HepG2 (cell line): ENCODE results near the gene MEGF11. TPM values are rescaled to one million over a fixed set of nuclear protein-coding genes. Genes with fewer than 3 reads are reported as not detected.

Source experiments
- ATAC-seq: fragments of 200-7000 bp; cut with Tn5 transposase; 3 replicates; pipeline ENCODE4 v1.9.1; 2020; ENCODE audit warnings: mild to moderate bottlenecking, moderate library complexity
- BruUV-seq: library from RNA; stranded (reverse); fragments of 400-500 nt; replicated peaks from 2 replicates; lab custom pipeline; 2021; lab: Mats Ljungman, UMichigan
- CTCF ChIA-PET: fragments of 300-600 bp; formaldehyde crosslinking; extraction: SDS; loops from one replicate; lab custom pipeline; 2021; ENCODE audit warnings: low total read pairs, inconsistent platforms, low intra/inter-chr PET ratio; lab: Yijun Ruan, JAX
- POLR2A ChIA-PET: fragments of 350-600 bp; sonication (Branson Sonifier 250); formaldehyde crosslinking; loops from one replicate; lab custom pipeline; 2020; ENCODE audit warnings: antibody characterized with exemption, inconsistent platforms; lab: Yijun Ruan, JAX
- DNase-seq: peaks from one replicate; pipeline ENCODE4 v3.0.0-alpha.2; 2015; ENCODE audit warnings: low spot score
- FAIRE-seq: peaks from 3 replicates; lab custom pipeline; 2011; peaks lifted over from hg19 to GRCh38; lab: Jason Lieb, UNC
- H2AFZ ChIP-seq: one replicate; pipeline ENCODE4 v1.6.1; 2011; ENCODE audit warnings: low read length, inconsistent platforms
- H3K27ac ChIP-seq: fragments of 300-600 bp; 3 replicates; pipeline ENCODE4 v1.8.0; 2011; ENCODE audit warnings: mixed run types, mild to moderate bottlenecking, mixed read lengths, low read length, inconsistent platforms; ENCODE audit not compliant: insufficient read depth; ENCODE audit errors: extremely low read length
- H3K27me3 ChIP-seq, 2 experiments: fragments of 200-600 bp in 1 of 2; 2 replicates in 1 of 2; 3 replicates in 1 of 2; pipeline versions ENCODE4 v1.6.0 to v1.8.0; 2011; ENCODE audit warnings: low read length in 2 of 2, mild to moderate bottlenecking in 2 of 2, moderate library complexity in 2 of 2, inconsistent platforms in 1 of 2; ENCODE audit not compliant: insufficient read depth in 2 of 2, control insufficient read depth in 1 of 2
- H3K36me3 ChIP-seq, 2 experiments: fragments of 200-600 bp in 1 of 2; replicated peaks in 1 of 2; 2 replicates in 1 of 2; 3 replicates in 1 of 2; pipeline versions ENCODE4 v1.5.1 to v1.8.0; 2011; ENCODE audit warnings: low read length in 2 of 2, inconsistent platforms in 1 of 2; ENCODE audit not compliant: insufficient read depth in 2 of 2, control insufficient read depth in 1 of 2
- H3K4me1 ChIP-seq: 2 replicates; pipeline ENCODE4 v1.5.1; 2012; ENCODE audit warnings: low read length, inconsistent platforms; ENCODE audit not compliant: insufficient read depth
- H3K4me2 ChIP-seq: 2 replicates; pipeline ENCODE4 v1.6.0; 2011; ENCODE audit warnings: low read depth, low read length, inconsistent platforms
- H3K4me3 ChIP-seq, 3 experiments: fragments of 200-600 bp in 1 of 3; sonication (generic), shearing (Covaris generic) in 1 of 3; replicated peaks in 1 of 3; 2 replicates each; pipeline ENCODE4 v1.5.1; 2011 to 2016; ENCODE audit warnings: low read length in 3 of 3, inconsistent platforms in 2 of 3, low read depth in 2 of 3, mild to moderate bottlenecking in 2 of 3, control low read depth in 1 of 3, mixed read lengths in 1 of 3; ENCODE audit not compliant: insufficient read depth in 1 of 3
- H3K79me2 ChIP-seq: one replicate; pipeline ENCODE4 v1.6.1; 2011; ENCODE audit warnings: low read length, inconsistent platforms; ENCODE audit not compliant: insufficient read depth
- H3K9ac ChIP-seq: 2 replicates; pipeline ENCODE4 v1.6.0; 2011; ENCODE audit warnings: mild to moderate bottlenecking, low read depth, low read length, inconsistent platforms; ENCODE audit not compliant: insufficient read depth
- H3K9me3 ChIP-seq: 2 replicates; pipeline ENCODE4 v1.5.1; 2012; ENCODE audit warnings: mild to moderate bottlenecking, low read length
- H4K20me1 ChIP-seq: 2 replicates; pipeline ENCODE4 v1.6.0; 2011; ENCODE audit warnings: inconsistent platforms, mild to moderate bottlenecking, low read length, moderate library complexity; ENCODE audit not compliant: insufficient read depth
- HNF4G ChIP-seq, 2 experiments: sonication (generic) in 1 of 2; formaldehyde crosslinking in 1 of 2; IDR thresholded peaks; 2 replicates each; pipeline versions ENCODE4 v1.4.0 to v1.6.1; 2011 to 2020; ENCODE audit warnings: borderline replicate concordance in 2 of 2, low read depth in 2 of 2, mild to moderate bottlenecking in 2 of 2, low read length in 1 of 2, missing genetic modification reagents in 1 of 2, moderate library complexity in 1 of 2
- KLF12 ChIP-seq: sonication (generic); formaldehyde crosslinking; IDR thresholded peaks from 2 replicates; pipeline ENCODE4 v1.4.0; 2020; ENCODE audit warnings: missing genetic modification reagents, borderline replicate concordance
- MIER2 ChIP-seq: IDR thresholded peaks from 2 replicates; pipeline ENCODE4 v1.6.1; 2016; ENCODE audit warnings: missing biosample characterization, missing genetic modification reagents
- POGK ChIP-seq: sonication (generic); formaldehyde crosslinking; conservative IDR thresholded peaks from 2 replicates; pipeline ENCODE4 v1.8.0; 2022; ENCODE audit warnings: mild to moderate bottlenecking, moderate library complexity, missing genetic modification reagents
- RNF219 ChIP-seq: sonication (generic); formaldehyde crosslinking; IDR thresholded peaks from 2 replicates; pipeline ENCODE4 v1.5.0; 2020; ENCODE audit warnings: mild to moderate bottlenecking, missing genetic modification reagents
- SALL2 ChIP-seq: sonication (generic); formaldehyde crosslinking; IDR thresholded peaks from 2 replicates; pipeline ENCODE4 v1.8.1; 2023; ENCODE audit warnings: mild to moderate bottlenecking, missing genetic modification reagents, inconsistent platforms
- ZFYVE20 ChIP-seq: sonication (generic); formaldehyde crosslinking; IDR thresholded peaks from 2 replicates; pipeline ENCODE4 v1.8.0; 2023; ENCODE audit warnings: low read depth, mild to moderate bottlenecking, moderate library complexity, missing genetic modification reagents, borderline replicate concordance
- ZNF18 ChIP-seq: sonication (generic); formaldehyde crosslinking; IDR thresholded peaks from 2 replicates; pipeline ENCODE4 v1.8.0; 2022; ENCODE audit warnings: mild to moderate bottlenecking, missing genetic modification reagents; ENCODE audit not compliant: insufficient replicate concordance
- ZNF20 ChIP-seq: sonication (generic); formaldehyde crosslinking; IDR thresholded peaks from 2 replicates; pipeline ENCODE4 v1.4.0; 2020; ENCODE audit warnings: mild to moderate bottlenecking, moderate library complexity, missing genetic modification reagents
- ZNF224 ChIP-seq: sonication (generic); formaldehyde crosslinking; IDR thresholded peaks from 2 replicates; pipeline ENCODE4 v1.5.0; 2020; ENCODE audit warnings: mild to moderate bottlenecking, missing genetic modification reagents
- ZNF543 ChIP-seq: sonication (generic); formaldehyde crosslinking; IDR thresholded peaks from 2 replicates; pipeline ENCODE4 v1.4.0; 2020; ENCODE audit warnings: mild to moderate bottlenecking, missing genetic modification reagents
- ZNF674 ChIP-seq: sonication (generic); formaldehyde crosslinking; IDR thresholded peaks from 2 replicates; pipeline ENCODE4 v1.5.0; 2020; ENCODE audit warnings: low read depth, mild to moderate bottlenecking, missing genetic modification reagents
- ZNF703 ChIP-seq: sonication (generic); formaldehyde crosslinking; IDR thresholded peaks from 2 replicates; pipeline ENCODE4 v1.5.1; 2020; ENCODE audit warnings: missing genetic modification reagents, mild to moderate bottlenecking, moderate library complexity, borderline replicate concordance
- ZNF747 ChIP-seq: sonication (generic); formaldehyde crosslinking; IDR thresholded peaks from 2 replicates; pipeline ENCODE4 v1.8.1; 2023; ENCODE audit warnings: missing genetic modification reagents, mild to moderate bottlenecking, borderline replicate concordance
- ZNF777 ChIP-seq: sonication (generic); formaldehyde crosslinking; IDR thresholded peaks from 2 replicates; pipeline ENCODE4 v1.4.0; 2020; ENCODE audit warnings: missing genetic modification reagents
- ZSCAN5A ChIP-seq: sonication (generic); formaldehyde crosslinking; IDR thresholded peaks from 2 replicates; pipeline ENCODE4 v1.8.0; 2022; ENCODE audit warnings: mild to moderate bottlenecking, missing genetic modification reagents, borderline replicate concordance
- WGBS: methylation state at CpG from one replicate; pipeline ENCODE4 v1.1.6; 2017; ENCODE audit warnings: low lambda C conversion rate; 5-methylcytosine and 5-hydroxymethylcytosine counted together
- in situ Hi-C: cut with HindIII; loops from 2 replicates; pipeline ENCODE4 v1.10.0; 2017; ENCODE audit warnings: low pct_unique_long_range_greater_than_20kb; ENCODE audit not compliant: extremely low pct_ligation_motif_present
- intact Hi-C: fragments of 100-400 bp; cut with micrococcal nuclease; formaldehyde crosslinking; loops from one replicate; pipeline ENCODE4 v1.10.0; 2022; ENCODE audit not compliant: unreplicated experiment
- polyA plus RNA-seq, 8 experiments: library from polyadenylated mRNA; depleted of rRNA in 3 of 8; stranded (reverse) in 7 of 8; unstranded in 1 of 8; fragments of >200 nt; fragmentation: Illumina TruSeq in 4 of 8; extraction: Trizol in 4 of 8; gene quantifications; 2 replicates each; pipeline versions ENCODE4 v1.2.1 to v1.2.3, GENCODE V29; 2011 to 2016; ENCODE audit warnings: low read depth in 4 of 8, missing spikeins in 1 of 8, mixed read lengths in 1 of 8; ENCODE audit not compliant: insufficient read depth in 1 of 8
- total RNA-seq, 5 experiments: library from RNA; depleted of rRNA; stranded (reverse); fragments of >200 nt; fragmentation: Illumina TruSeq; extraction: Trizol; gene quantifications; 2 replicates each; pipeline ENCODE4 v1.2.3, GENCODE V29; 2016; ENCODE audit warnings: low read depth in 1 of 5

MEGF11 gene
- total and polyA plus RNA-seq, 2 of the 13 experiments (the other 11 are each of a cell fraction or from before 2014, with no cell fraction given) = not detected

GRCh38 chr15:65920825-65921309 lies 332.7 kb downstream of the MEGF11 start (continued):
- TF ChIP-seq ZNF747 (CRISPR knock-in tag) (no peak), ZNF20 (CRISPR knock-in tag) (no peak), KLF12 (CRISPR knock-in tag) (no peak), POGK (no peak), ZNF777 (CRISPR knock-in tag) (no peak), HNF4G (IDR thresholded peaks at IDR 0.05; ENCODE audit: borderline replicate concordance, low read depth, low read length) (no peak), HNF4G (CRISPR knock-in tag; IDR thresholded peaks at IDR 0.05; ENCODE audit: borderline replicate concordance, low read depth) (no peak), ZNF18 (CRISPR knock-in tag) (no peak), ZFYVE20 (CRISPR knock-in tag) (no peak), SALL2 (no peak)

- Histone ChIP-seq H2AFZ (no peak overlapping the region), H3K4me3 (no peak overlapping the region), H3K79me2 (no peaks in the 10 kb centered on the region), H3K9ac (no peak overlapping the region), H4K20me1 (no peaks in the 10 kb centered on the region), H3K9me3 (no peaks in the 10 kb centered on the region), H3K4me2 (no peak overlapping the region), H3K4me1 (peaks cover 15% of the 10 kb centered on the region), H3K27me3 (no peaks in the 10 kb centered on the region), H3K36me3 (no peaks in the 10 kb centered on the region), H3K27ac (no peak overlapping the region)
- ATAC-seq = no peak
- ChIA-PET POLR2A (no interaction called here), CTCF (no interaction called here)
- no peak for DNase-seq
- no peak for FAIRE-seq
- WGBS = no CpG with 5 or more reads among the region's 1 CpG
- intact Hi-C loops (no loop called here), in situ Hi-C loops (no loop called here)
- no TSS peak for BruUV-seq
- TF ChIP-seq ZNF224 (no peak), RNF219 (CRISPR knock-in tag) (no peak), ZNF674 (CRISPR knock-in tag) (no peak), ZSCAN5A (CRISPR knock-in tag) (no peak), MIER2 (CRISPR knock-in tag) (no peak), ZNF703 (CRISPR knock-in tag) (no peak), ZNF543 (CRISPR knock-in tag) (no peak)
Observed at GRCh38 chr15:65920121-65920520, 333.4 kb downstream of the MEGF11 start.
